Subcutaneous abdominal adipose tissue (tissue), 5 donors: Measurements from ENCODE around the gene ELAVL1.
A peak's percentile ranks its signal among the peaks of the same experiment; 100 is the strongest.

Source experiments
- H3K27ac ChIP-seq: one replicate; pipeline ENCODE4 v1.7.0; 2013; ENCODE audit warnings: low read depth, mild to moderate bottlenecking, inconsistent platforms, low read length, moderate library complexity
- H3K27me3 ChIP-seq, 5 donors: one replicate each; pipeline ENCODE4 v1.7.0; 2013; ENCODE audit warnings: low read length in 5 of 5, inconsistent platforms in 1 of 5; ENCODE audit not compliant: control insufficient read depth in 5 of 5, insufficient read depth in 4 of 5
- H3K36me3 ChIP-seq, 5 donors: one replicate each; pipeline ENCODE4 v1.7.0; 2013; ENCODE audit warnings: low read length in 5 of 5; ENCODE audit not compliant: control insufficient read depth in 5 of 5, insufficient read depth in 5 of 5
- H3K4me1 ChIP-seq, 5 donors: one replicate each; pipeline ENCODE4 v1.7.0; 2013; ENCODE audit warnings: low read length in 5 of 5, mild to moderate bottlenecking in 3 of 5, moderate library complexity in 1 of 5; ENCODE audit not compliant: control insufficient read depth in 5 of 5, insufficient read depth in 5 of 5
- H3K4me3 ChIP-seq, 5 donors: one replicate each; pipeline ENCODE4 v1.7.0; 2013; ENCODE audit warnings: low read length in 5 of 5, low read depth in 1 of 5
- H3K9ac ChIP-seq, 5 donors: one replicate each; pipeline ENCODE4 v1.7.0; 2013; ENCODE audit warnings: low read length in 5 of 5, mild to moderate bottlenecking in 4 of 5, moderate library complexity in 3 of 5
- H3K9me3 ChIP-seq, 5 donors: one replicate each; pipeline ENCODE4 v1.7.0; 2013; ENCODE audit warnings: low read length in 5 of 5; ENCODE audit not compliant: control insufficient read depth in 5 of 5
- donor health status: healthy.
- donor health status: healthy.
- donor health status: healthy.
- donor health status: healthy.
- donor health status: healthy.

Gene ELAVL1

GRCh38 chr19:7999376-7999775 lies 6.1 kb downstream of the ELAVL1 start:
- H3K9me3 ChIP-seq, result no peaks in the 10 kb centered on the region
- H3K4me3 ChIP-seq, result no peak overlapping the region
- peaks cover 8 to 35% (median 30%) of the 10 kb centered on the region in 5 donors for H3K4me1 ChIP-seq
- no peak overlapping the region for H3K27ac ChIP-seq
- H3K27me3 ChIP-seq, result no peaks in the 10 kb centered on the region
- H3K36me3 ChIP-seq, result peaks cover 0 to 5% (median 4%) of the 10 kb centered on the region in 5 donors
- no peak overlapping the region for H3K9ac ChIP-seq

DNA sequence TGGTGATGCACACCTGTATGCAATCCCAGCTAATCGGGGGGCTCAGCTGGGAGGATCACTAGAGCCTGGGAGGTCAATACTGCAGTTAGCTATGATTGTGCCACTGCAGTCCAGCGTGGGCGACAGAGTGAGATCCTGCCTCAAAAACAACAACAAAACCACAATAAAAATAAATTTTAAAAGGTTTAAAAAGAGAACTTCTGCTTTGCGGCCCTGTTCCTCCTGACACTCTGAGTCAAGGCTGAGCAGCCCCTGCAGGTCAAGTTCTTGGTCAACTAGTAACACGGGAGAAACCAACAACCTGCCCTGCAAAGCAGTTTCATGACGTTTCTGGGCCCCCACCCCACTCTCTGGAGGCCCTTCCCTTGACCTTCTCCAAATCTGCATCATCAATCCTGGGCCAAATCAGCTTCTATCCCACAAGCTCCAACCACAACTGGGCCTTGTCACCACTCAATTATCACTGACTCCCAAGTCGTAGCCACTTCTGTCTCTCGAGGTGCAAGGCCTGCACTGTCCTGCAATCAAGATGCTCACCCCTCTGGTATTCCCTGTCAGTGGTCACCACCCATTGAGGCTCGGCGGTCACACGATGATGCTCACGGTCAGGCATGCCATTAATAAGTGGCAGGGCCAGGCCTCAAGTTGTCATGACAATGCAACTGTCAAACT lies 7.5 kb downstream of the ELAVL1 start:
- Histone ChIP-seq H3K4me1 (peaks cover 6 to 35% (median 31%) of the 10 kb centered on the region in 5 donors), H3K9me3 (no peaks in the 10 kb centered on the region), H3K27ac (no peak overlapping the region), H3K36me3 (peaks cover 0 to 5% (median 4%) of the 10 kb centered on the region in 5 donors), H3K4me3 (no peak overlapping the region), H3K27me3 (no peaks in the 10 kb centered on the region), H3K9ac (no peak overlapping the region)

DNA sequence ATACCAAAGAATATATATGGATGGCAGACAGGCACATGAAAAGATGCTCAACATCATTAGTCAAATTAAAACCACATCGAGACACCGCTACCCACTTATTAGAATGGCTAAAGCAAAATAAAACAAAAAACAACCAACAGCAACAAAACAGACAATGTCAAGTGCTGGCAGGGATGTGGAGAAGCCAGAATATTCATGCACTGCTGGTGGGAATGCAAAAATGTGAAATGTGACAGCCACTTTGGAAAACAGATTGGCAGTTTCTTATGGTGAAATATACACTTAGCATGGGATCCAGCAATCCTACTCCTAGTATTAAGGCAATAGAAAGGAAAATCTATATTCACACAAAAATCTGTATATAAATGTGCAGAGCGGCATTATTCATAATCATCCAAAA lies 8.6 kb downstream of the ELAVL1 start:
- H3K36me3 ChIP-seq, result peaks cover 0 to 8% (median 4%) of the 10 kb centered on the region in 5 donors
- no peak overlapping the region for H3K9ac ChIP-seq
- no peak overlapping the region for H3K27ac ChIP-seq
- no peaks in the 10 kb centered on the region for H3K27me3 ChIP-seq
- H3K9me3 ChIP-seq, result no peaks in the 10 kb centered on the region
- H3K4me1 ChIP-seq, result peaks cover 3 to 26% (median 25%) of the 10 kb centered on the region in 5 donors
- no peak overlapping the region for H3K4me3 ChIP-seq

- Histone ChIP-seq H3K9me3 (no peaks in the 10 kb centered on the region), H3K27ac (no peak overlapping the region), H3K9ac (no peak overlapping the region), H3K4me3 (no peak overlapping the region), H3K36me3 (peaks cover 0 to 18% (median 13%) of the 10 kb centered on the region in 5 donors), H3K27me3 (no peaks in the 10 kb centered on the region), H3K4me1 (peaks cover 0 to 20% (median 16%) of the 10 kb centered on the region in 5 donors)
Observed at GRCh38 chr19:7995810-7996158, 9.7 kb downstream of the ELAVL1 start.

DNA sequence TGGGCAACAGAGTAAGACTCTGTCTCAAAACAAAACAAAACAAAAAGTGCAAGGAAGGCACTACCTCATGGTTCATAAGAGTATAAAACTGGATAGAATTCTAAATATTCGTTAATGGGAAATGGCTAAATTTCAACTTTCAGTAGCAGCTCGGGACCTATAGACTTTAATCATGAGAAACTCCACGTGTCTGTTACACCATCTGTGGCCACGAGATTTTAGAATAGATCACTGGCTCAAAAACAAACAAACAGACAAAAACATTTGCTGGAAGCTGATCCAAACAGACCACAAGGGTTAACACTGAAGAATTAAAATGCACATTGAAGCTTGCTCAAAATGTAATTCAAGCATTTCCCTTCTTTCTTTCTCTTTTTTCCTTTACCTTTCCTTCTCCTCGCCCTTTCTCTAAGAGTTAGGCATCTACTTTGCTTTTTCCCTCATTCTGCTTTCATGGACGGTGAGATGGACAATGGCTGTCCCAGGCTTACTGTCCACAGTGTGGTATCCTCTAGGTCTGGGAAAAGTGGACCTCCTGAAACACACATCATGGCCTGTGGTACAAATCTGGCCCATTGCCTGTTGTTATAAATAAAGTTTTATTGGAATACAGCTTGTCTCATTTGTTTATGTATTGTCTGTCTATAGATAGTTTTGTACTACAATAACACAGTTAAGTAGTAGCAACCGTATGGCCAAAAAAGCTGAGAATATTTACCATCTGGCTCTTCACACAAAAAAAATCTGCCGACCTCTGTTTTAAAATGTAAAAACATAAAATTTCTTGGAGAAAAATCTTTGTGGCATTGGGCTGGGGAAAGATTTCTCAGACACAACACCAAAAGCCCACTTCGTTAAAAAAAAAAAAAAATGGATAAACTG lies 10.3 kb downstream of the ELAVL1 start:
- Histone ChIP-seq H3K27me3 (no peaks in the 10 kb centered on the region), H3K9me3 (no peaks in the 10 kb centered on the region), H3K4me1 (peaks cover 0 to 17% (median 13%) of the 10 kb centered on the region in 5 donors), H3K36me3 (peaks cover 0 to 24% (median 20%) of the 10 kb centered on the region in 5 donors), H3K9ac (no peak overlapping the region), H3K27ac (no peak overlapping the region), H3K4me3 (no peak overlapping the region)

DNA sequence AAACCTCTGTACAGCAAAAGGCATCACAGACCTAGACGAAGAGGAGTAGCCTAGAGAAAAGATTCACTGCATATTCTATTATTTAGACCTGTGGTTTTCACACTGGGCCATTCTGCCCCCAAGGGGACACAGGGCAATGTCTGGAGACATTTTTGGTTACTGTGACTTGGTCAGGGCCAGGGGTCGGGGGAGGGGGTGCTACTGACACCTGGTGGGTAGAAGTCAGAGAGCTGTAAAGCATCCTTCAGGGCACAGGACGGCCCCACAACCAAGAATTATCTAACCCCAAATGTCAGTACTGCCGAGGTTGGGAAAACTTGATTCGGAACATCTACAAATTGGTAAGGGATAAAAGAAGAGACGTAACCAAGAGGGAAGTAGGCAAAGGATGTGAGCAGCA lies 11.3 kb downstream of the ELAVL1 start:
- Histone ChIP-seq H3K9ac (peak overlapping the region in 1 of 5 donors; percentile 27), H3K27ac (no peak overlapping the region)

GRCh38 chr19:7993560-7993959 lies 11.9 kb downstream of the ELAVL1 start:
- no peaks in the 10 kb centered on the region for H3K27me3 ChIP-seq
- H3K9ac ChIP-seq, result peak overlapping the region in 1 of 5 donors; percentile 27
- peak overlapping the region; percentile 30 for H3K27ac ChIP-seq
- H3K4me3 ChIP-seq, result no peak overlapping the region
- peaks cover 0 to 17% (median 13%) of the 10 kb centered on the region in 5 donors for H3K4me1 ChIP-seq
- H3K36me3 ChIP-seq, result peaks cover 5 to 36% (median 30%) of the 10 kb centered on the region in 5 donors
- H3K9me3 ChIP-seq, result no peaks in the 10 kb centered on the region

More for the DNA sequence above, 11.3 kb downstream of the ELAVL1 start:
- Histone ChIP-seq H3K4me3 (no peak overlapping the region), H3K9me3 (no peaks in the 10 kb centered on the region), H3K4me1 (peaks cover 0 to 17% (median 13%) of the 10 kb centered on the region in 5 donors), H3K27me3 (no peaks in the 10 kb centered on the region), H3K36me3 (peaks cover 5 to 31% (median 24%) of the 10 kb centered on the region in 5 donors)

DNA sequence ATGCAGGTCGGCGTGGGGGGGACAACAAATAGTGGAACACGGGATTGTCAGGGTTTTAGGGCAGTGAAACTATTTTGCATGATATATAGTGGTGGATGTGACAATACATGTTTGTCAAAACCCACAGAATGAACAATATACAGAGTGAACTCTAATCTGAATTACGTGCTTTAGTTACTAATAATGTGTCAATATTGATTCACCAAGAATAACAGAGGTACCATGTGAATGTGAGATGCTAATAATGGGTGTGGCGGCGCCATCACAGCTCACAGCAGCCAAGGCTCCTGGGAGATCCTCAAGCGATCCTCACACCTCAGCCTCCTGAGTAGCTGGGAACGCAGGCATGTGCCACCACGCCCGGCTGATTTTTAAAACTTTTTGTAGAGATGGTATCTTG lies 12.9 kb downstream of the ELAVL1 start:
- H3K4me1 ChIP-seq, result peaks cover 0 to 18% (median 13%) of the 10 kb centered on the region in 5 donors
- no peak overlapping the region for H3K9ac ChIP-seq
- peaks cover 5 to 46% (median 39%) of the 10 kb centered on the region in 5 donors for H3K36me3 ChIP-seq
- no peak overlapping the region for H3K27ac ChIP-seq
- no peak overlapping the region for H3K4me3 ChIP-seq
- H3K27me3 ChIP-seq, result no peaks in the 10 kb centered on the region
- no peaks in the 10 kb centered on the region for H3K9me3 ChIP-seq

GRCh38 chr19:7989071-7989575 lies 16.3 kb downstream of the ELAVL1 start:
- H3K27ac ChIP-seq, result no peak overlapping the region
- no peak overlapping the region for H3K4me3 ChIP-seq
- H3K27me3 ChIP-seq, result no peaks in the 10 kb centered on the region
- no peaks in the 10 kb centered on the region for H3K9me3 ChIP-seq
- peaks cover 0 to 30% (median 26%) of the 10 kb centered on the region in 5 donors for H3K4me1 ChIP-seq
- H3K9ac ChIP-seq, result no peak overlapping the region
- H3K36me3 ChIP-seq, result peaks cover 5 to 69% (median 59%) of the 10 kb centered on the region in 5 donors

DNA sequence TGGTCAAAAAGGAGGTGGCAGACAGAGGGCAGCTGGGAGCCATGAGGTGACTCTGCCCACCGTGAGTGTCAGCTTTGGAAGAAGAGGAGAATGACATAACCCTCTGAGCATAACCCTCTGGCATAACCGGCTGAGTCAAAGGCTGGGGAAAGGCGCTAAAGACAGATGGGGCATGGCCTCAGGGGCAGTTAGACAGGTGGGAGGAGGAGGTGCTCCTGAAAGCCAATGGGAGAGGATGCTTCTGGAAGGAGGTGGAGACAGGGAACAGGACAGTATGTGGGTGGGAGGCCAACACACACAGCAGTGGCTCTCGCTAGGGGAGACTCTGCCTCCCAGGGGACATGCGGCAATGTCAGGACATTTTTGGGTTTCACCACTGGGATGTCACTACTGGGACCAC lies 17.1 kb downstream of the ELAVL1 start:
- Histone ChIP-seq H3K9ac (no peak overlapping the region), H3K4me3 (no peak overlapping the region), H3K27me3 (no peaks in the 10 kb centered on the region), H3K4me1 (peaks cover 0 to 25% (median 21%) of the 10 kb centered on the region in 5 donors), H3K9me3 (no peaks in the 10 kb centered on the region), H3K27ac (no peak overlapping the region), H3K36me3 (peaks cover 5 to 78% (median 67%) of the 10 kb centered on the region in 5 donors)
